Measurements from ENCODE around the gene EGFR.

DNA sequence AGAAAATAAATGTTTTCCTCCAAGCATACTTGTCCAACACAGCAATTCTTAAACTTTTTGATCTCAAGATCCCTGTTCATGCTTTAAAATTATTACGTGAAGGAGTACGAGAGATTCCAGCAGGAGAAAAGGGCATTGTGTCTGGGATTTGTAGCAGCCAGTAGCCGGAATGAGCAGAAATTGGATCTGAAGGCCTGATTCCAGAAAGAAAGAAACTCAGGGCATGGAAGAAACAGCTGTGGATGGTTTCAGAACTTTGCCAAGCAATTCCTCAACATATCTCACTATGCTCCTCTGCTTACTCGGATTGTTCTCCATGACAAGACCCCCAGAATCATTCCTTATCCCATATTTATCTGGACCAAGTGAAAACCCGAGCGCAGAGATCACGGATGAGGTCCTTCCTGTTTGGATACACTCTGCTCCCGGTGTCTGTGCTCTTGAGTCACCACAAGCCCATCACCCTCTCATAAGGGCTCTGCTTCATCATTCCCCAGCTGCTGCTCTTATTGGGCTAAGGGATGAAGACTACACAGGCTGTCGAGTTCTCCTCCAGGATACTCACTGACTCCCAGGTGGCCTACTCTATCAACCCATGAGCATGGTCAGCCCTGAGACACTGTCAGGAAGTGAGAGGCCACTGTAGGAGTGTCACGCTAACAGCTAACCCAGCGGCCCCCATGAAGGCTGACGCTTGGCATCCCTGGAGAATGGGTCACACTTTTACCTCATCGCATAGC, 225.4 kb downstream of the EGFR start:
- TF ChIP-seq, protein P1, sequence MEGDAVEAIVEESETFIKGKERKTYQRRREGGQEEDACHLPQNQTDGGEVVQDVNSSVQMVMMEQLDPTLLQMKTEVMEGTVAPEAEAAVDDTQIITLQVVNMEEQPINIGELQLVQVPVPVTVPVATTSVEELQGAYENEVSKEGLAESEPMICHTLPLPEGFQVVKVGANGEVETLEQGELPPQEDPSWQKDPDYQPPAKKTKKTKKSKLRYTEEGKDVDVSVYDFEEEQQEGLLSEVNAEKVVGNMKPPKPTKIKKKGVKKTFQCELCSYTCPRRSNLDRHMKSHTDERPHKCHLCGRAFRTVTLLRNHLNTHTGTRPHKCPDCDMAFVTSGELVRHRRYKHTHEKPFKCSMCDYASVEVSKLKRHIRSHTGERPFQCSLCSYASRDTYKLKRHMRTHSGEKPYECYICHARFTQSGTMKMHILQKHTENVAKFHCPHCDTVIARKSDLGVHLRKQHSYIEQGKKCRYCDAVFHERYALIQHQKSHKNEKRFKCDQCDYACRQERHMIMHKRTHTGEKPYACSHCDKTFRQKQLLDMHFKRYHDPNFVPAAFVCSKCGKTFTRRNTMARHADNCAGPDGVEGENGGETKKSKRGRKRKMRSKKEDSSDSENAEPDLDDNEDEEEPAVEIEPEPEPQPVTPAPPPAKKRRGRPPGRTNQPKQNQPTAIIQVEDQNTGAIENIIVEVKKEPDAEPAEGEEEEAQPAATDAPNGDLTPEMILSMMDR (IDR thresholded peaks at IDR 0.05), result no peak
- TF ChIP-seq, protein P2, sequence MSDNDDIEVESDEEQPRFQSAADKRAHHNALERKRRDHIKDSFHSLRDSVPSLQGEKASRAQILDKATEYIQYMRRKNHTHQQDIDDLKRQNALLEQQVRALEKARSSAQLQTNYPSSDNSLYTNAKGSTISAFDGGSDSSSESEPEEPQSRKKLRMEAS (IDR thresholded peaks at IDR 0.05; ENCODE audit: low read depth), result no peak
- TF ChIP-seq POLR2AphosphoS5 (IDR thresholded peaks at IDR 0.05; ENCODE audit: low read depth, low read length) (no peak), JUND (IDR thresholded peaks at IDR 0.05) (no peak), TAF1 (IDR thresholded peaks at IDR 0.05; ENCODE audit: borderline replicate concordance, low read depth, low read length) (no peak)

All from SK-N-SH (cell line).